Endodermal cell (in vitro differentiated cells): ENCODE results near the gene DMRT2. TPM values are rescaled to one million over a fixed set of nuclear protein-coding genes. Genes with fewer than 3 reads are reported as not detected.

Experiments
- DNase-seq: peaks from one replicate; pipeline ENCODE4 v3.0.0-alpha.2; 2017
- H3K27ac ChIP-seq: 2 replicates; pipeline ENCODE4 v1.5.1; 2013; ENCODE audit warnings: mild to moderate bottlenecking, low read depth, low read length, moderate library complexity
- H3K27me3 ChIP-seq: 2 replicates; pipeline ENCODE4 v1.6.1; 2013; ENCODE audit warnings: mild to moderate bottlenecking, low read length, moderate library complexity; ENCODE audit not compliant: insufficient read depth, control insufficient read depth, poor library complexity, severe bottlenecking
- H3K36me3 ChIP-seq: 2 replicates; pipeline ENCODE4 v1.7.0; 2013; ENCODE audit warnings: mild to moderate bottlenecking, low read length, moderate library complexity; ENCODE audit not compliant: control insufficient read depth, insufficient read depth
- H3K4me1 ChIP-seq: one replicate; pipeline ENCODE4 v1.7.0; 2013; ENCODE audit warnings: low read length; ENCODE audit not compliant: control insufficient read depth, insufficient read depth
- H3K4me3 ChIP-seq: 2 replicates; pipeline ENCODE4 v1.5.1; 2013; ENCODE audit warnings: mild to moderate bottlenecking, low read length, moderate library complexity
- H3K9ac ChIP-seq: 2 replicates; pipeline ENCODE4 v1.6.1; 2013; ENCODE audit warnings: mild to moderate bottlenecking, low read length, moderate library complexity; ENCODE audit not compliant: poor library complexity, severe bottlenecking; ENCODE audit errors: extremely low read depth
- H3K9me3 ChIP-seq: 2 replicates; pipeline ENCODE4 v1.6.1; 2013; ENCODE audit warnings: mild to moderate bottlenecking, low read length, moderate library complexity; ENCODE audit not compliant: control insufficient read depth
- H3K27ac Mint-ChIP-seq: 2 replicates; pipeline ENCODE4 v1.8.0; 2020; ENCODE audit warnings: mixed read lengths
- H3K27me3 Mint-ChIP-seq: 2 replicates; pipeline ENCODE4 v1.8.0; 2021; ENCODE audit warnings: mild to moderate bottlenecking, mixed read lengths; ENCODE audit not compliant: insufficient read depth
- H3K36me3 Mint-ChIP-seq: 2 replicates; pipeline ENCODE4 v1.8.0; 2020; ENCODE audit warnings: low read depth, mixed read lengths
- H3K4me1 Mint-ChIP-seq: 2 replicates; pipeline ENCODE4 v1.8.0; 2020; ENCODE audit warnings: mixed read lengths
- H3K4me3 Mint-ChIP-seq: 2 replicates; pipeline ENCODE4 v1.8.0; 2020; ENCODE audit warnings: mild to moderate bottlenecking, moderate library complexity, mixed read lengths
- H3K9me3 Mint-ChIP-seq: 2 replicates; pipeline ENCODE4 v1.8.0; 2020; ENCODE audit warnings: mild to moderate bottlenecking, mixed read lengths
- CTCF ChIP-seq: fragments of 200-600 bp; sonication (generic); conservative IDR thresholded peaks from 2 replicates; pipeline ENCODE4 v1.5.0; 2021; ENCODE audit warnings: antibody characterized with exemption, mild to moderate bottlenecking
- WGBS, 2 experiments: methylation state at CpG; one replicate each; pipeline versions ENCODE4 v1.1.5 to v1.1.7; 2013; ENCODE audit warnings: missing lambda C conversion rate in 2 of 2, mixed read lengths in 1 of 2; ENCODE audit not compliant: insufficient coverage in 1 of 2, insufficient read length in 1 of 2; 5-methylcytosine and 5-hydroxymethylcytosine counted together
- total RNA-seq, 2 donors: library from RNA; stranded (reverse); fragmentation: NEBNext Ultra II Directional in 1 of 2; extraction: Animal tissue kit (Norgen Biotek cat#: 25700) in 1 of 2; gene quantifications; 2 replicates in 1 of 2; 3 replicates in 1 of 2; pipeline ENCODE4 v1.2.1, GENCODE V29; 2021

The DMRT2 gene
- total RNA-seq, 2 donors from 2014 or later = 0.24 TPM; not detected in 1

- no peak for DNase-seq
- no peak overlapping the region for H3K27ac ChIP-seq
- H3K4me1 Mint-ChIP-seq = no peaks in the 10 kb centered on the region
- no peak overlapping the region for H3K4me3 Mint-ChIP-seq
- no peaks in the 10 kb centered on the region for H3K9me3 ChIP-seq
- no peak overlapping the region for H3K9ac ChIP-seq
- H3K4me1 ChIP-seq = no peaks in the 10 kb centered on the region
- no peak overlapping the region for H3K4me3 ChIP-seq
- peaks cover 30% of the 10 kb centered on the region for H3K27me3 Mint-ChIP-seq
- H3K9me3 Mint-ChIP-seq = no peaks in the 10 kb centered on the region
- no peaks in the 10 kb centered on the region for H3K36me3 ChIP-seq
- WGBS, 2 experiments = 79 to 100% methylated on average over 2 of the region's 2 CpGs
- no peaks in the 10 kb centered on the region for H3K36me3 Mint-ChIP-seq
- peaks cover 33% of the 10 kb centered on the region for H3K27me3 ChIP-seq
- TF ChIP-seq CTCF = no peak
- H3K27ac Mint-ChIP-seq = no peak overlapping the region
Observed at GRCh38 chr9:1100201-1100600, 50.0 kb downstream of the DMRT2 start.

- H3K27ac ChIP-seq = no peak overlapping the region
- peaks cover 2% of the 10 kb centered on the region for H3K9me3 Mint-ChIP-seq
- peak; percentile 85 for TF ChIP-seq CTCF
- H3K4me3 ChIP-seq = no peak overlapping the region
- no peak overlapping the region for H3K4me3 Mint-ChIP-seq
- H3K9me3 ChIP-seq = no peaks in the 10 kb centered on the region
- no peaks in the 10 kb centered on the region for H3K36me3 ChIP-seq
- no peaks in the 10 kb centered on the region for H3K4me1 ChIP-seq
- WGBS, 2 experiments = 29 to 55% methylated on average over 4 to 10 of the region's 10 CpGs
- H3K27me3 ChIP-seq = peaks cover 33% of the 10 kb centered on the region
- H3K27me3 Mint-ChIP-seq = peaks cover 28% of the 10 kb centered on the region
- no peaks in the 10 kb centered on the region for H3K36me3 Mint-ChIP-seq
- peak; percentile 66 for DNase-seq
- H3K4me1 Mint-ChIP-seq = no peaks in the 10 kb centered on the region
- H3K9ac ChIP-seq = no peak overlapping the region
- H3K27ac Mint-ChIP-seq = no peak overlapping the region
Observed at GRCh38 chr9:1100945-1101344, 50.8 kb downstream of the DMRT2 start.

- peaks cover 9% of the 10 kb centered on the region for H3K9me3 Mint-ChIP-seq
Observed at GRCh38 chr9:1101846-1102641, 51.9 kb downstream of the DMRT2 start.

More at GRCh38 chr9:1101846-1102641, 51.9 kb downstream of the DMRT2 start:
- H3K9ac ChIP-seq = no peak overlapping the region
- H3K36me3 Mint-ChIP-seq = no peaks in the 10 kb centered on the region
- H3K27me3 Mint-ChIP-seq = peaks cover 20% of the 10 kb centered on the region
- no peak overlapping the region for H3K27ac ChIP-seq
- H3K27me3 ChIP-seq = peaks cover 31% of the 10 kb centered on the region
- no peaks in the 10 kb centered on the region for H3K9me3 ChIP-seq
- DNase-seq = no peak
- H3K4me3 Mint-ChIP-seq = no peak overlapping the region
- H3K27ac Mint-ChIP-seq = no peak overlapping the region
- no peak for TF ChIP-seq CTCF
- WGBS, 2 experiments = 79 to 93% methylated on average over 5 to 7 of the region's 7 CpGs
- no peak overlapping the region for H3K4me3 ChIP-seq
- H3K36me3 ChIP-seq = no peaks in the 10 kb centered on the region
- no peaks in the 10 kb centered on the region for H3K4me1 ChIP-seq
- H3K4me1 Mint-ChIP-seq = no peaks in the 10 kb centered on the region
